ENCODE results near the gene UBE2J1. TPM values are rescaled to one million over a fixed set of nuclear protein-coding genes. Genes with fewer than 3 reads are reported as not detected.

The UBE2J1 gene
- total and polyA plus RNA-seq, 10 of the 15 experiments (the other 5 are each of a cell fraction or from before 2014, with no cell fraction given): 48.7 to 131 (median 90.0) TPM

GRCh38 chr6:89400050-89400449, 47.5 kb upstream of the UBE2J1 start:
- ChIA-PET RAD21 (ENCODE audit: unreplicated experiment) (no interaction called here), POLR2A (no interaction called here), CTCF (no interaction called here), SMC1A (ENCODE audit: uncharacterized antibody, unreplicated experiment) (interaction anchor here (0.8 kb wide), 1 partner anchor 43 kb away, joined by 3 read pairs; no protein-coding TSS in a partner anchor)
- intact Hi-C loops (cut with micrococcal nuclease; ENCODE audit: unreplicated experiment): no loop called here
- peaks cover 8% of the 10 kb centered on the region for H3K4me1 ChIP-seq (ENCODE audit: control insufficient read depth, insufficient read depth, low read length)
- H3K4me2 ChIP-seq (ENCODE audit: control insufficient read depth, insufficient read depth): no peak overlapping the region
- no peaks in the 10 kb centered on the region for H4K20me1 ChIP-seq (ENCODE audit: control insufficient read depth, insufficient read depth)
- H3K79me2 ChIP-seq (ENCODE audit: control insufficient read depth, insufficient read depth, low read length): peaks cover 28% of the 10 kb centered on the region
- no TSS peak for BruUV-seq (replicated peaks)
- no peak overlapping the region for H3K27ac ChIP-seq (ENCODE audit: control insufficient read depth, insufficient read depth)
- FAIRE-seq (no peak), ATAC-seq (no peak), DNase-seq (ENCODE audit: low read depth, low spot score) (no peak)
- in situ Hi-C loops (cut with MboI): no loop called here
- no peaks in the 10 kb centered on the region for H3K27me3 ChIP-seq (replicated peaks in 1 of 2; ENCODE audit: control insufficient read depth in 2 of 2, insufficient read depth in 2 of 2, low read length in 1 of 2)
- no peak overlapping the region for H2AFZ ChIP-seq (ENCODE audit: control insufficient read depth, low read depth, low read length)
- H3K36me3 ChIP-seq (ENCODE audit: control insufficient read depth in 2 of 2, insufficient read depth in 2 of 2, low read length in 1 of 2): no peaks in the 10 kb centered on the region
- H3K9ac ChIP-seq (ENCODE audit: control insufficient read depth, insufficient read depth, low read length): no peak overlapping the region
- no peak overlapping the region for H3K4me3 ChIP-seq
- no peaks in the 10 kb centered on the region for H3K9me3 ChIP-seq (replicated peaks; ENCODE audit: control insufficient read depth, insufficient read depth, low read length)
- WGBS (ENCODE audit: insufficient coverage, insufficient replicate concordance, low lambda C conversion rate, missing lambda C conversion rate): 96% methylated on average over 3 of the region's 3 CpGs
- TF ChIP-seq ATF7 (IDR thresholded peaks at IDR 0.05; ENCODE audit: low read depth) (no peak), ATF3 (IDR thresholded peaks at IDR 0.05; ENCODE audit: borderline replicate concordance, extremely low read depth, low read depth, low read length) (no peak), NFIC (IDR thresholded peaks at IDR 0.05; ENCODE audit: low read depth, low read length) (no peak), FOS (IDR thresholded peaks at IDR 0.05; ENCODE audit: borderline replicate concordance, extremely low read depth, insufficient read length) (no peak), YBX1 (IDR thresholded peaks at IDR 0.05) (no peak), NFYB (IDR thresholded peaks at IDR 0.05; ENCODE audit: insufficient read depth, low read depth, low read length) (no peak), ZSCAN29 (IDR thresholded peaks at IDR 0.05) (no peak), PAX5 (IDR thresholded peaks at IDR 0.05; ENCODE audit: borderline replicate concordance, low read depth, low read length) (no peak), POU2F2 (IDR thresholded peaks at IDR 0.05; ENCODE audit: borderline replicate concordance, low read depth, low read length) (no peak), ATF2 (IDR thresholded peaks at IDR 0.05; ENCODE audit: low read length) (no peak), ZNF592 (IDR thresholded peaks at IDR 0.05) (no peak), USF1 (IDR thresholded peaks at IDR 0.05; ENCODE audit: borderline replicate concordance, extremely low read length, insufficient read depth, low read depth, low read length) (no peak), POLR2AphosphoS2 (IDR thresholded peaks at IDR 0.05; ENCODE audit: low read depth, low read length) (no peak), USF2 (IDR thresholded peaks at IDR 0.05; ENCODE audit: borderline replicate concordance, low read depth, low read length) (no peak)
